Fibroblast of skin of right biceps (primary cell): ENCODE measurements around the gene DYNC2H1.
A peak's percentile ranks its signal among the peaks of the same experiment; 100 is the strongest.

ENCODE experiments used
- DNase-seq: peaks from one replicate; pipeline ENCODE4 v3.0.0-alpha.2; 2013

Gene DYNC2H1

DNA sequence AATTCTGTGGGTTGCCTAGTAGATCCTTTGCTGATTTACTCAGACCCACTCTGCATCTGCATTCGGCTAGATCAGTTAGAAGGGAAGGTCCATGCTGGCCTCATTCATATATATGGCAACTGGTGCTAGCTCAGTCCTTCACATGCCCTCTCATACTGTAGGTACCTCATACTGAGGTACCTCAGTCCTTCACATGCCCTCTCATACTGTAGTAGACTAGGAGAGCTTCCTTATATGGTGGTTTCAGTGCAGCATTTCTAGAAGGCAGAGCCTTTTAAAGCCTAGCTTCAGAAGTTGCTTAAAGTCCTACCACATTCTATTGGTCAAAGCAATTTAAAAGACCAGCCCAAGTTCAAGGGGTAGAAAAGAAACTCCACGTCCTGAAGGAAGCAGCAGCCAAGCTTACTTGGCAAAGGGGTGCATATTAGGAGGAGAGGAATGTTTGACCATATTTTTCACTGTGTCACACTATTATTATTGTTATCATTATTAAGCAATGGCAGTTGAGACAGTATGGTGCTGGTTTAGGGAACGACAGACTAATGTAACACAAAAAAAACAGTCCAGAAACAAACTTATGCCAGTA, 356.4 kb downstream of the DYNC2H1 start:
- DNase-seq: no peak

DNA sequence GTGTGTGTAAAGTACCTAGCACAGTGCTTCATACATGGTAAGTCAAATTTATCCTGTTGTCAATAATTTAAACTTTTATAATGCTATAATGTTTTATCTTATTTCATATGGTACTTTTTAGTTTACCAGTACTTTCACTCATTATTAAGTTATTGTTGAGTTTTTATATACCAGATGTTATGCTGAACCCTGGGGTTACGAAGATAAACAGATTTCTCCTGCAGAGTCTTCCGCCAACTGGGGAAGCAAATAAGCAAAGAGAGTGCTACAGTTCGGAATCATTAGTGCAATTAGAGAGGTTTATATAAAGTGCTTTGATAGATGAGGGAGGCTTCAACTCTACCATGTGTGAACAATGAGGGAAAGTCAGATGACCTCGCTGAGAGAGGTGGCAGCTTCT, 362.3 kb downstream of the DYNC2H1 start:
- DNase-seq: no peak

DNA sequence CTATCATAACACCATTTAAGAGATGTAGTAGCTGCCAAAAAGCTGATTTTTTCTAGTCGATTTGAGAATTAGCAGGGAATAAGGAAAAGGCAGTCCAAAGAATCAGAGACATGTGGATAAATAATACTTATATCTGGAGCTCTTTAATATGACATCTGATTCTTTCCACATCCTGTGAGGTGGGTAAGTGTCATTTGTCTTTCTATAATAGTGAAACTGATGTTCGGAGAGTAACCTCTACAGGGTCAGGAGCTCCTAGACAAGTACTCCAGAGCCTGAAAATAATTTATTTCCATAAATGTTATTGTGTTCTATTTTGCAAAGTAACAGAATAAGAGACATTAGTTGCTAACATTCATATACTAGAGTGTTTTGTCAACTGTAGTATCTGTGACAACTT, 367.6 kb downstream of the DYNC2H1 start:
- no peak for DNase-seq

DNA sequence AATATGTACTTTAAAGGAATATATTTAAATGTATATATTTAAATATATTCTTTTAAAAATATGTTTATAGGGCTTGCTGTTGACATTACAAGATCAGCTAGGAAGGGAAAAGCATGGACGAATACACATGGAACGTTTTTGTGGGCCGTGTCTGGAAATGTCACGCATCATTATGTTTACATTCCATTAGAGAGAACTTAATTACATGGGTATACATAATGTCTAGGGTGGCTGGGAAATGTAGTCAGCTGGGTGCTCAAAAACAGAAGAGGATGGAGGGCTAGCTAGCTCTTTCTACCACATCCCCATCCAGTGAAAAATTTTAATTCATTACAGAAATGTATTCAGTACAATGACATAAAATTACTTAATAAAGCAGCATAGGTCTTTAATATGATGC, 371.2 kb downstream of the DYNC2H1 start:
- DNase-seq: peak; percentile 40

DNA sequence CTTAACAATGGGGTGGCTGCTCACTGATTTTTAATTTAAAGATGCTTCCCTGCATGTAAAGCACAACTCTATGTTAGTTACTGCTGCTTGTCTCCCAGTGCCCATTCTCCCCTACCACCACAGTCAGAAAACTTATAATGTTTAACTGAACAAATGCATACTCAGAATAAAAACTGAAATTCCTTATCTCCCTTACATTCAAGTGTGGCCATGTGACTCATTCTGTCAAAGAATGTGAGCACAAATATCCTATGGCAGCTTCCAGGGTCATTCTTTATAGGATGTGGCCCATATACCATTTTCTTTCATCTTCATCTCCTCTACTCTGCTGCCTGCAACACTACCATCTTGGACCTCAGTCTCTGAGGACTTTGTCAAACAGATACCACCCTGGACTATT, 374.8 kb downstream of the DYNC2H1 start:
- DNase-seq: peak; percentile 41

DNA sequence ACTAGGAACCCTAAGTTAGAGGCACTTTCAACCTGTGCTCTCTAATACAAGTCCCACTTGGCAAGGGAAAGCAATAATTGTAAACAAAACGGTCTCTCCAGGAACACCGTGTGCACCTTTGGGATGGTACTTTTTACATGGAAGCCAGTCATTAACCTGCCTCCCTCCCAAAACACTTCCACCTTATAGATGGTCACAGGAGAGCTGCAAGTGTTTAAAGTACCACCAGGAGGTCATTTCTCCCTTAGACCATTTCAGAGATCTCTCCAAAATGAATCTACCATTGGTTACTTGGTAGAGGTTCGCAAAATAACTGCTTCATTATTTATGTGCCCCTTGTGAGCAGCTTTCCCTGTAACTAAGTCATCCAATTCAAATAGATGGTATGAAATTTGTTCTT, 375.3 kb downstream of the DYNC2H1 start:
- no peak for DNase-seq

DNA sequence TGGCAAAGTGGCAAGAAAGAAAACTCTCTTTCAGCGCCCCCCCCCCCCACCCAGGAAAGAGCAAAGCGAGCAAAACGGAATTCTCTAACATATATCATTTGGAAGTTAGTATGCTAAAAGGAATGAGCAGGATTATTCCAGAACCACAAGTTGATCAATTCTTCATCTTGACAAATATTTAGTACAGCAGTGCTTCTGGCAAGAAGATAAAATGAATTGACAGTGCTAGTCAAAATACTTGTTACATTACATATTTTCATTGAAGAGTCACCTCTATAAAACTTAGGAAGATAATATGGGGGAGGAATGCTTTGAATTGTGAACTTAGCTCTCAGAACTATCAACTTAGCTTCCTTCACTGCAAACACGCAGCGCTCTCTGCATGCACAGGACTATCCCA, 377.4 kb downstream of the DYNC2H1 start:
- DNase-seq: peak; percentile 81

DNA sequence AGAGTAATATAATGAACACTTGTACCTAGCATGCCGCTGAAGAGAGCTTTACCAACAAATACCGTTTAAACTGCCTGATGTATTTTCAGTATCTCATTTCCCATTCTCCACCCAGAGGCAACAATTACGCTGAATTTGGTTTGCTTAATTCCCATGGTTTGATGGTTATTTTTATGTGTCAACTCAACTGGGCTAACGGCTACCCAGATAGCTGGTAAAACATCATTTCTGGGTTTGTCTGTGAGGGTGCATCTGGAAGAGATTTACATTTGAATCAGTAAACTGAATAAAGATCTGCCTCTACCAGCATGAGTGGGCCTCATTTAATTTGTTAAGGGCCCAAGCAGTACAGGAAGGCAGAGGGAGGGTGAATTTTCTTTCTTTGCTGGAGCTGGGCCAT, 377.9 kb downstream of the DYNC2H1 start:
- DNase-seq: no peak

DNA sequence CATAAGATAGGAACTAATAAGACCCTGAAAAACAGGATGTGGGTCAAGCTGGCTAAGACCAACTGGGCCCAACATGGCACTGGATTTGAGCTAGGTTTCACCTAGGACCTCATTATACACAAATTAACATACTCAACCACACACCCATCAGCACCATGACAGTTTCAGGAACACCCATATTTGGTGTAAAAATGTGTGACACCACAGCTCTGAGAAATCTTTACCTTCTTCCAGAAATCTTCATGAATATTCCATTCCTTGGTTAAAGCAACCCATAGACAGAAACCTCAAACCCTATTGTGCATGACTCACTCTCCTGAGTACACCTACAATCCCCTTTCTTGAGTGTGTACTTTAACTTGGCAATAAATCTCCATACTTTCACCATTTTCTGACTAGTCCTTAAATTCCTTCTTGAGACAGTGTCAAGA, 378.8 kb downstream of the DYNC2H1 start:
- DNase-seq: peak; percentile 69

DNA sequence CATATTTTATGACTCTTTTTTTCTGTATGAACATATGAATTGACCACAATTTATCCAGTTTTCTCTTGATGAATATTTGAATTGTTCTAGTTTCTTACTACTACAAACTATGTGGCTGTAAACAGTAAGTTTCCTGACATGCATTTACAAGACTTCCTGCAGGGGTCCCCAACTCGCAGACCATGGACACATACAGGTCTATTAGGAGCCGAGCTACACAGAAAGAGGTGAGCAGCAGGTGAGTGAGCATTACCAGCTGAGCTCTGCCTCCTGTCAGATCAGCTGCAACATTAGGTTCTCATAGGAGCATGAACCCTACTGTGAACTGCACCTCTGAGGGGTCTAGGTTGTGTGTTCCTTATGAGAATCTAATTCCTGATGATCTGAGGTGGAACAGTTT, 379.4 kb downstream of the DYNC2H1 start:
- no peak for DNase-seq

DNA sequence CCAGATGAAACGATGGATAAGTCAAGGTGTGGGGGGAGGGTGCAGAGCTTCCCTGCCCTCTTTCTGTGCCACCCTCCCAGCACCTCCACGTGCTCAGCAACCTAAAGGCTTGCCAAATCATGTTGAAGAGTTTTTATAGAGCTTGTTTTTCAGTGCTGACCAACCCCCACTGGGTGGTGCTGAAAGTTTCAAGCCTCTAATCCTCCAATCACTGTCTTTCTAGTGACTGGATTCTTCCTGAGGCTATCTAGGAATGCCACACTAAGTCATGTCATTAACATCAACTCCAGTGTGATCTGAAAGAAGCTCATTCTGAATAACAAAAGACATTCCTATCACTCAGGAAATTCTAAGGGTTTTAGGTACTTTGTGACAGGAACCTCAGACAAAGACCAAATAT, 382.6 kb downstream of the DYNC2H1 start:
- no peak for DNase-seq

DNA sequence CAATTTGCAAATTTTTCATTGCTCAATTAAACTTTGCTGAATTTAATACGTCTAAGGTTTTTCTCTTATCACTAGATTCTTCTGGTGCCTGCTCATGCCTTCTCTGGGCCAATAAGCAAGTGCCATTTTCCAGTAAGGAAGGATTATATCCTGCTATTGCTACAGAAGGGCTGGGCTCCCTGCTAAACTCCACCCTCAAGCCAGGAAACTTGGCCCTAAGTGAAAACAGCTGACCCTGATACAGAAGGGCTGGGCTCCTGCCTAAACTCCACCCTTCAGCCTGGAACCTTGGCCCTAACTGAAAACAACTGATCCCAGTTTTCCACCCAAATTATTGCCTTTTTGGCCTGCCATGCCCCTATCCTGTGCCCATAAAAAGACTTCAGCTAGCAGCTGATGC, 385.3 kb downstream of the DYNC2H1 start:
- peak; percentile 22 for DNase-seq

DNA sequence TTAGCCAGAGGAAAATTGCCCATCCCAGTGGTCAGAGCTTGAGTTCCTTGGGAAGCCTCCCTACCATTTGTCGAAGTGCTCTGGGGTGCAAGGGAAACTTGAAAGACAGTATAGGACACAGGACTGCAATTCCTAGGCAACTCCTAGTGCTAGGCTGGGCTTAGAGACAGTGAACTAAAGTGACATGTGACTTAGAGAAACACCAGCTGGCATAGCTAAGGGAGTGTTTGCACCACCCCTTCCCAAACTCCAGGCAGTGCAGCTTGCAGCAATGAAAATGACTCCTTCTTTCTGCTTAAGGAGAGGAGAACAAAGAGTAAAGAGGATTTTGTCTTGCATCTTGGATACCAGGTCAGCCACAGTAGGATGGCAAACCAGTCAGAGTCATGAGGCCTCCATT, 388.0 kb downstream of the DYNC2H1 start:
- no peak for DNase-seq

DNA sequence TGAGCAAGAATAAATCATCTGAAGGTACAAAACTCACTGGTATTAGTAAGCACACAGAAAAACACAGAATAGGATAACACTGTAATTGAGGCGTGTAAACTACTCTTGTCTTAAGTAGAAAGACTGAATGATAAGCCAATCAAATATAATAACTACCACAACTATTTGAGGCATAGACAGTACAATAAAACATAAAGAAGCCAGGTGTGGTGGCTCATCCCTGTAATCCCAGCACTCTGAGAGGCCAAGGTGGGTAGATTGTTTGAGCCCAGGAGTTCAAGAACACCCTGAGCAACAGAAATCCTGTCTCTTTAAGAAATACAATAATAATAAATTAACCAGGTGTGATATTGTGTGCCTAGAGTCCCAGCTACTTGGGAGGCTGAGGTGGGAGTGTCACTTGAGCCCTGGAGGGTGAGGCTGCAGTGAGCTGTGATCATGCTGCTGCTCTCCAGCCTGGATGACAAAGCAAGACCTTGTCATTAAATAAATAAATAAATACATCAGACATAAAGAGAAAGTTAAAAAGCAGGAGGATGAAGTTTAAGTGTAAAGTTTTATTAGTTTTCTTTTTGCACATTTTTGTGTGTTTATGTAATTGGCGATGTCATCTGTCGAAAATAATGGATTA, 390.6 kb downstream of the DYNC2H1 start:
- DNase-seq: no peak

DNA sequence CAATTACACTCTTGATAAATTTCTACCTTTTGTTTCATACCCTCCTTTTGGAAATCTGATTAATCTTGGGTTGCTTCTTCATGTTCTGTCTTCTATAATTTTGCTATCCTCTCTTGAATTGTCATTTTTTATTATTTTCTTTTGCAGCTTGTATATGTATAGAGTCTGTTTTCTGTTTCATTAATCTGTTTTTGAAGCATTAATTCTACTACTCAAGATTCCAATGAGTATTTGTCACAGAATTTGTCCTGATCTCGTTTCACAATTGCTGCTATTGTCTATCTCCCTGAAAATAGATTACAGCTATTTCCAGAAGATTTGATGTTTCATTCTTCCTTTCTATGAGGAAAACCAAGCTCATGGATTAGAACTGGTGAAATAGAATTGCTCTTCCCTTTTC, 406.1 kb downstream of the DYNC2H1 start:
- DNase-seq: no peak

DNA sequence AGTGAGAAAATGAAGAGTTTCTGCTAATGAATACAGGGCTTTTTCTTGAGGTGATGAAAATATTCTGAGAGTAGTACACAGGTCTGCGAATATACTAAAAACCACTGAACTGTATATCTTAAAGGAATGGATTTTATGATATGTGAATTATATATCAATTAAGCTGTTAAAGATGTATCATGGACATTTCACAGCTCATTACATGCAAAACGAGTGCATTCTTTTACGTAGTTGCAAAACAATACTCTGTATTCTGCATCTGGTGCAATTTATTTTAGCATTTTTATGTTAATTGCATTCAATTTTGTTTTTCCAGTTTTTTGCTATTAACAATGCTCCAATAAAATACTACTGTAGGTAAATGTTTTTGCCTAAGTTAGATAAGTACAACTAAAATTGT, 411.6 kb downstream of the DYNC2H1 start:
- DNase-seq: no peak

DNA sequence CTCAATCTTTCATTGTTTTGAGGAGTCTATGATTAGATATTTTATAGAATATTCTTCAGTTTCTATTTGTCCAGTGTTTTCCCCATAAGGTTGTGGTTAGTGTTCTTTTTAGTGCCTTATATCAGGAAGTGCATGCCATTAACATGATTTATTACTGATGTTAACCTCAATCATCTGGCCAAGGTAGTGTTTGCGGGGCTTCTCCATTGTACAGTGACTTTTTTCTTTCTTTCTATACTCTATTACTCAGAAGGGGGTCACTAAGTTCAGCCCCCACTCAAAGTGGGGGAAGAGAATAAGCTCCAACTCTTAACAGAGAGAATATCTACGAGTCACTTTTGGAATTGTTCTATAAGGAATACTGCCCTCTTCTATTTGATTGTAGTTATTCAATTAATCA, 415.8 kb downstream of the DYNC2H1 start:
- peak; percentile 87 for DNase-seq

DNA sequence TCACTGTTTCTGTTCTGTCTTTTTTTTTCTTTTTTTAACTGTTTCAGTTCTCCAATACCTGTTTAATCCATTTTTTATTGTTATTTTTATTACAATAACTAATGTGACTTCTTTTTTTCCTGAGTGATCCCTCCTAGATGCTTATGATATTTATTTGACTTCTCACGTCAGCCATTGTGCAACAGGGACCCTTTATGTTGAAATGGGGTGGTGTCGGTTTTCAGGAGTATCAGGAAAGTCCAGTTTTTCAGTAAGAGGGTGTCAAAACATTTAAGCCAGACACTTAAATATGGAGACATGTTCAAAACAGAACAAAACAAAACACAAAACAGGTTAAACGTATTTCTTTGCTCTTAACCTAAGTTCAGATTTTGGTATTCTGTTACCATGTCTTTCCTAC, 418.8 kb downstream of the DYNC2H1 start:
- DNase-seq: no peak

DNA sequence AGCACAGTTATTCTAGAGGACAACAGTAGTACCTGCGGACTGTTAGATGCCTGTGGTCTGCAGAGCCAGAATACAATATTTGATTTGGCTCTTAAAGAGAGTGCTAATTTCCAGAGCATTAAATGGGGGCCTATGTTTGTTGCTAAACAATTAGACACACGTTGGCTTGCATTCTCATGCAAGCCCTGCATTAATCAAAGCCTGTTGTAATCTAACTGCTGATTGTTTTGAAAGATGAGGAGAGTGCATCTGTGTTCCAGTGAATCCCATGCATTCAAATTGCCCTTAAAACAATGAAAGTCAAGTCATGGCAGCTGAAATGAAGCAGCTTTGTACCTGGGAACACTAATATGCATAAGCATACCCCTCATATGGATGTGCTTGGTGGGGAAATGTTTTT, 419.4 kb downstream of the DYNC2H1 start:
- DNase-seq: peak; percentile 52

DNA sequence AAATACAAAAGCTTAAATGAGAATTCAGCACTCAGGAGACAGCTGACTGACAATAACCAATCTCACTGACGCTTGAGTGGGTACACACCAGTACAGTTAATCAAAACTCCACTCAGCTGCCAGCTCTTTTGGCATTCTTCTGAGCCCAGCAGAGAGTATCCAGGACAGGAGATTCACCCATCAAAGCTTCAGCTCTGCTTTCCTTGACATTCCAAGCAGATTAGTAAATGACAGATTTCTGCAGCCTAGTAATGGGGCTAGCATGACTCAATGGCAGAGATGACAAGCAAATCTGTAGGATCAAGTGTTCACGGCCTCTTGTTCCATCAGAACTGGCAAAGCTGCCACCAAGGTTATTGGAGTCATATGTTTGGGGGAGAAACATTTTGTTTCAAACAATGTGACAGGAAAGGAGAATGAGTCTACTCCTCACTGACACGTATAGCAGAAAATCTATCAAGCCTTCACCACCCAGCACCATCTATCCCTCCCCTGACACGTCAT, 420.0 kb downstream of the DYNC2H1 start:
- DNase-seq: peak; percentile 99
